Right cardiac atrium (tissue), 5 donors: ENCODE measurements around the gene PRKCE. TPM values are rescaled to one million over a fixed set of nuclear protein-coding genes. Genes with fewer than 3 reads are reported as not detected.
A peak's percentile ranks its signal among the peaks of the same experiment; 100 is the strongest.

ENCODE experiments used
- ATAC-seq, 2 donors: fragments of 200-7000 bp; cut with Tn5 transposase; one replicate each; pipeline versions ENCODE4 v1.8.0 to v1.9.1; 2020; ENCODE audit warnings: moderate library complexity in 2 of 2, mild to moderate bottlenecking in 1 of 2
- DNase-seq, 3 donors: peaks; one replicate each; pipeline ENCODE4 v3.0.0-alpha.2; 2020
- H3K27ac ChIP-seq: one replicate; pipeline ENCODE4 v1.5.1; 2013; ENCODE audit warnings: mild to moderate bottlenecking, low read length, control low read depth, moderate library complexity
- H3K27me3 ChIP-seq: one replicate; pipeline ENCODE4 v1.6.1; 2013; ENCODE audit not compliant: control insufficient read depth, insufficient read depth
- H3K4me1 ChIP-seq: one replicate; pipeline ENCODE4 v1.6.1; 2013; ENCODE audit warnings: low read length; ENCODE audit not compliant: control insufficient read depth, insufficient read depth
- H3K4me3 ChIP-seq: one replicate; pipeline ENCODE4 v1.5.1; 2013; ENCODE audit warnings: low read length, control low read depth
- H3K9me3 ChIP-seq: one replicate; pipeline ENCODE4 v1.6.1; 2013; ENCODE audit warnings: low read length; ENCODE audit not compliant: control insufficient read depth
- WGBS: extraction: QIAGEN DNeasy Blood & Tissue Kit; methylation state at CpG from one replicate; pipeline ENCODE4 v1.1.7; 2013; 5-methylcytosine and 5-hydroxymethylcytosine counted together
- intact Hi-C, 4 donors: fragments of 100-400 bp; cut with DNase I; formaldehyde crosslinking; loops; one replicate each; pipeline versions ENCODE4 v1.11.0 to v1.14.0; 2022 to 2023
- polyA plus RNA-seq: library from polyadenylated mRNA; stranded (reverse); fragments of 200-250 nt; gene quantifications from one replicate; pipeline ENCODE4 v1.2.3, GENCODE V29; 2013
- total RNA-seq, 4 donors: library from RNA; stranded (reverse); fragmentation: NEBNext Ultra II Directional; extraction: Animal tissue kit (Norgen Biotek cat#: 25700); gene quantifications; one replicate each; pipeline ENCODE4 v1.2.1, GENCODE V29; 2021
- donor health status: healthy with polysubstance abuse.
- donor health status: DM: no; HTN: yes; CAD: no.
- donor health status: DM: no; HTN: no; CAD: no.
- donor health status: DM: no; HTN: yes; CAD: no; lungs with severe emphysema.
- donor health status: DM: yes; HTN: yes; CAD: no.

Gene PRKCE
- total and polyA plus RNA-seq, 5 donors, result 5.5 to 19.7 (median 18.7) TPM

- DNase-seq, result no peak
- no peak overlapping the region for H3K27ac ChIP-seq
- H3K9me3 ChIP-seq, result no peaks in the 10 kb centered on the region
- intact Hi-C loops, result no loop called here
- no peak for ATAC-seq
- H3K4me1 ChIP-seq, result peaks cover 35% of the 10 kb centered on the region
- no peak overlapping the region for H3K4me3 ChIP-seq
- 82% methylated on average over 5 of the region's 5 CpGs for WGBS
- no peaks in the 10 kb centered on the region for H3K27me3 ChIP-seq
Measured at GRCh38 chr2:45818591-45818990, 167.1 kb downstream of the PRKCE start.

GRCh38 chr2:45820048-45820447, 168.6 kb downstream of the PRKCE start:
- Histone ChIP-seq H3K4me3 (no peak overlapping the region), H3K9me3 (no peaks in the 10 kb centered on the region), H3K4me1 (peaks cover 34% of the 10 kb centered on the region), H3K27ac (no peak overlapping the region), H3K27me3 (no peaks in the 10 kb centered on the region)
- whole genome bisulfite sequencing, result 93% methylated on average over 7 of the region's 7 CpGs
- no peak for ATAC-seq
- DNase-seq, result no peak
- intact Hi-C loops, result loop anchor here in 1 of 4 donors (10.0 kb wide), 1 partner anchor 115 kb away; no protein-coding TSS in a partner anchor

- H3K4me1 ChIP-seq, result peaks cover 30% of the 10 kb centered on the region
- 64% methylated on average over 9 of the region's 9 CpGs for WGBS
- H3K27ac ChIP-seq, result peak overlapping the region; percentile 44
- DNase-seq (peak in 2 of 3 donors; percentile 60 to 77), ATAC-seq (peak; percentile 50)
- H3K27me3 ChIP-seq, result no peaks in the 10 kb centered on the region
- H3K4me3 ChIP-seq, result no peak overlapping the region
- H3K9me3 ChIP-seq, result no peaks in the 10 kb centered on the region
- intact Hi-C loops, result loop anchor here in 1 of 4 donors (10.0 kb wide), 1 partner anchor 113 kb away; no protein-coding TSS in a partner anchor
Measured at GRCh38 chr2:45821558-45822271, 170.2 kb downstream of the PRKCE start.

GRCh38 chr2:45822272-45822630, 170.8 kb downstream of the PRKCE start:
- Histone ChIP-seq H3K4me1 (peaks cover 33% of the 10 kb centered on the region), H3K27me3 (no peaks in the 10 kb centered on the region), H3K27ac (peak overlapping the region; percentile 44), H3K9me3 (no peaks in the 10 kb centered on the region), H3K4me3 (no peak overlapping the region)
- ATAC-seq (peak in 1 of 2 donors; percentile 1), DNase-seq (no peak)
- 61% methylated on average over 5 of the region's 5 CpGs for WGBS
- intact Hi-C loops, result loop anchor here in 1 of 4 donors (10.0 kb wide), 1 partner anchor 113 kb away; no protein-coding TSS in a partner anchor

- 43% methylated on average over 4 of the region's 4 CpGs for WGBS
- no peaks in the 10 kb centered on the region for H3K9me3 ChIP-seq
- H3K4me1 ChIP-seq, result peaks cover 33% of the 10 kb centered on the region
- H3K27me3 ChIP-seq, result no peaks in the 10 kb centered on the region
- ATAC-seq, result peak; percentile 87 to 95
- intact Hi-C loops, result loop anchor here in 1 of 4 donors (10.0 kb wide), 1 partner anchor 111 kb away; no protein-coding TSS in a partner anchor
- H3K27ac ChIP-seq, result peak overlapping the region; percentile 70
- no peak overlapping the region for H3K4me3 ChIP-seq
- DNase-seq, result peak; percentile 69 to 89 (median 87)
Measured at GRCh38 chr2:45823723-45824206, 172.3 kb downstream of the PRKCE start.

- H3K4me1 ChIP-seq, result peaks cover 33% of the 10 kb centered on the region
- no peak overlapping the region for H3K4me3 ChIP-seq
- H3K9me3 ChIP-seq, result no peaks in the 10 kb centered on the region
- ATAC-seq (no peak), DNase-seq (no peak)
- H3K27ac ChIP-seq, result peak overlapping the region; percentile 26
- no peaks in the 10 kb centered on the region for H3K27me3 ChIP-seq
- WGBS, result 92% methylated on average over 6 of the region's 6 CpGs
- intact Hi-C loops, result loop anchor here in 1 of 4 donors (10.0 kb wide), 1 partner anchor 110 kb away; no protein-coding TSS in a partner anchor
Measured at GRCh38 chr2:45825001-45825651, 173.7 kb downstream of the PRKCE start.

GRCh38 chr2:45826460-45826859, 175.0 kb downstream of the PRKCE start:
- no peaks in the 10 kb centered on the region for H3K9me3 ChIP-seq
- peak overlapping the region; percentile 33 for H3K27ac ChIP-seq
- DNase-seq (no peak), ATAC-seq (peak in 1 of 2 donors; percentile 22)
- no peaks in the 10 kb centered on the region for H3K27me3 ChIP-seq
- H3K4me1 ChIP-seq, result peaks cover 30% of the 10 kb centered on the region
- intact Hi-C loops, result loop anchor here in 1 of 4 donors (10.0 kb wide), 1 partner anchor 108 kb away; no protein-coding TSS in a partner anchor
- no peak overlapping the region for H3K4me3 ChIP-seq
- 76% methylated on average over 6 of the region's 6 CpGs for WGBS

- peaks cover 25% of the 10 kb centered on the region for H3K4me1 ChIP-seq
- intact Hi-C loops, result loop anchor here in 1 of 4 donors (10.0 kb wide), 1 partner anchor 108 kb away; no protein-coding TSS in a partner anchor
- WGBS, result 72% methylated on average over 10 of the region's 10 CpGs
Measured at GRCh38 chr2:45826884-45827635, 175.6 kb downstream of the PRKCE start.

GRCh38 chr2:45830322-45830721, 178.8 kb downstream of the PRKCE start:
- Histone ChIP-seq H3K4me3 (no peak overlapping the region), H3K27ac (no peak overlapping the region), H3K27me3 (no peaks in the 10 kb centered on the region), H3K9me3 (no peaks in the 10 kb centered on the region), H3K4me1 (peaks cover 7% of the 10 kb centered on the region)
- ATAC-seq, result no peak
- DNase-seq, result no peak
- intact Hi-C loops, result no loop called here

More at GRCh38 chr2:45826884-45827635, 175.6 kb downstream of the PRKCE start:
- ATAC-seq, result peak; percentile 45 to 90
- DNase-seq, result peak in 2 of 3 donors; percentile 74 to 89
- Histone ChIP-seq H3K9me3 (no peaks in the 10 kb centered on the region), H3K4me3 (no peak overlapping the region), H3K27ac (peak overlapping the region; percentile 33), H3K27me3 (no peaks in the 10 kb centered on the region)

GRCh38 chr2:45833301-45833967, 182.0 kb downstream of the PRKCE start:
- no peak overlapping the region for H3K4me3 ChIP-seq
- H3K9me3 ChIP-seq, result no peaks in the 10 kb centered on the region
- intact Hi-C loops, result no loop called here
- H3K4me1 ChIP-seq, result peaks cover 3% of the 10 kb centered on the region
- no peak for DNase-seq
- H3K27ac ChIP-seq, result no peak overlapping the region
- ATAC-seq, result no peak
- H3K27me3 ChIP-seq, result no peaks in the 10 kb centered on the region
- 78% methylated on average over 3 of the region's 3 CpGs for WGBS
